LHCN-M2 (cell line): ENCODE results near the gene DPP10. TPM values are rescaled to one million over a fixed set of nuclear protein-coding genes. Genes with fewer than 3 reads are reported as not detected.
A peak's percentile ranks its signal among the peaks of the same experiment; 100 is the strongest.

Experiments used
- DNase-seq: peaks from one replicate; pipeline ENCODE4 v3.0.0-alpha.2; 2012; ENCODE audit warnings: low read depth
- total RNA-seq: library from RNA; depleted of rRNA; stranded (reverse); fragments of >200 nt; gene quantifications from 2 replicates; pipeline ENCODE4 v1.2.3, GENCODE V29; 2014

DPP10 gene
- total RNA-seq, 1 experiment from 2014 or later = not detected

GRCh38 chr2:115124817-115125216 lies 682.4 kb downstream of the DPP10 start:
- DNase-seq = no peak

- no peak for DNase-seq
Measured at GRCh38 chr2:115129536-115129935, 687.1 kb downstream of the DPP10 start.

GRCh38 chr2:115160531-115161080 lies 718.2 kb downstream of the DPP10 start:
- no peak for DNase-seq

- no peak for DNase-seq
Measured at GRCh38 chr2:115161081-115161770, 718.8 kb downstream of the DPP10 start.

GRCh38 chr2:115161771-115162493 lies 719.5 kb downstream of the DPP10 start:
- no peak for DNase-seq

- no peak for DNase-seq
Measured at GRCh38 chr2:115162494-115163293, 720.3 kb downstream of the DPP10 start.

GRCh38 chr2:115163572-115163971 lies 721.1 kb downstream of the DPP10 start:
- no peak for DNase-seq

GRCh38 chr2:115165529-115166109 lies 723.2 kb downstream of the DPP10 start:
- peak; percentile 0 for DNase-seq

GRCh38 chr2:115168457-115168856 lies 726.0 kb downstream of the DPP10 start:
- no peak for DNase-seq

- no peak for DNase-seq
Measured at GRCh38 chr2:115169814-115170213, 727.4 kb downstream of the DPP10 start.

- no peak for DNase-seq
Measured at GRCh38 chr2:115171751-115172150, 729.3 kb downstream of the DPP10 start.

- no peak for DNase-seq
Measured at GRCh38 chr2:115174651-115175050, 732.2 kb downstream of the DPP10 start.

- DNase-seq = no peak
Measured at GRCh38 chr2:115183144-115183543, 740.7 kb downstream of the DPP10 start.

- DNase-seq = no peak
Measured at GRCh38 chr2:115190459-115190858, 748.0 kb downstream of the DPP10 start.

- no peak for DNase-seq
Measured at GRCh38 chr2:115194623-115195022, 752.2 kb downstream of the DPP10 start.

GRCh38 chr2:115196587-115196986 lies 754.1 kb downstream of the DPP10 start:
- no peak for DNase-seq

- no peak for DNase-seq
Measured at GRCh38 chr2:115199966-115200365, 757.5 kb downstream of the DPP10 start.

GRCh38 chr2:115201386-115201785 lies 758.9 kb downstream of the DPP10 start:
- no peak for DNase-seq

- no peak for DNase-seq
Measured at GRCh38 chr2:115208493-115209164, 766.2 kb downstream of the DPP10 start.

GRCh38 chr2:115214050-115214449 lies 771.6 kb downstream of the DPP10 start:
- no peak for DNase-seq

GRCh38 chr2:115219296-115219695 lies 776.9 kb downstream of the DPP10 start:
- no peak for DNase-seq
